Cortex of kidney (tissue), 1 donor: ENCODE results near the gene CHFR.
"Not testable (repeated sequence)": the region's sequence is repeated elsewhere in the genome, so short reads cannot be mapped to it uniquely, and the experiment has no call there.

ENCODE experiments used
- DNase-seq: peaks from one replicate; lab custom pipeline; 2025; lab: John Stamatoyannopoulos, UW

Gene CHFR

DNA sequence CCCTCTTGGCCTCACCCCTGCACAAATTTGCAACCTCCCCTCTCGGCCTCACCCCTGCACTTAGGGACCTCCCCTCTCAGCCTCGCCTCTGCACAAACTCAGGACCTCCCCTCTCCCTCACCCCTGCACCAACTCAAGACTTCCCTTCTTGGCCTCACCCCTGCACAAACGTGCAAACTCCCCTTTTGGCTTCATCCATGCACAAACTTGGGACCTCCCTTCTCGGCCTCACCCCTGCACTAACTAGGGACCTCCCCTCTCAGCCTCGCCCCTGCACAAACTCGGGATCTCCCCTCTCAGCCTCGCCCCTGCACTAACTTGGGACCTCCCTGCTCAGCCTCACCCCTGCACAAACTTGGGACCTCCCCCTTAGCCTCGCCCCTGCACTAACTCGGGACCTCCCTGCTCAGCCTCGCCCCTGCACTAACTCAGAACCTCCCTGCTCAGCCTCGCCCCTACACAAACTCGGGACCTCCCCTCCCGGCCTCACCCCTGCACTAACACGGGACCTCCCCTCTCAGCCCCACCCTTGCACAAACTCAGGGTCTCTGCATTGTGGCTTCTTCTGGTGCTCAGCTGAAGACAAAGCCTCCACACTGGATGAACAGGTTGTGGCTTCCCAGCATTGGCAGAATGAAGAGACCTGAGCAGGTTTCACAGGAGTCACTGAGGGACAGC, 47.7 kb downstream of the CHFR start:
- no peak for DNase-seq

DNA sequence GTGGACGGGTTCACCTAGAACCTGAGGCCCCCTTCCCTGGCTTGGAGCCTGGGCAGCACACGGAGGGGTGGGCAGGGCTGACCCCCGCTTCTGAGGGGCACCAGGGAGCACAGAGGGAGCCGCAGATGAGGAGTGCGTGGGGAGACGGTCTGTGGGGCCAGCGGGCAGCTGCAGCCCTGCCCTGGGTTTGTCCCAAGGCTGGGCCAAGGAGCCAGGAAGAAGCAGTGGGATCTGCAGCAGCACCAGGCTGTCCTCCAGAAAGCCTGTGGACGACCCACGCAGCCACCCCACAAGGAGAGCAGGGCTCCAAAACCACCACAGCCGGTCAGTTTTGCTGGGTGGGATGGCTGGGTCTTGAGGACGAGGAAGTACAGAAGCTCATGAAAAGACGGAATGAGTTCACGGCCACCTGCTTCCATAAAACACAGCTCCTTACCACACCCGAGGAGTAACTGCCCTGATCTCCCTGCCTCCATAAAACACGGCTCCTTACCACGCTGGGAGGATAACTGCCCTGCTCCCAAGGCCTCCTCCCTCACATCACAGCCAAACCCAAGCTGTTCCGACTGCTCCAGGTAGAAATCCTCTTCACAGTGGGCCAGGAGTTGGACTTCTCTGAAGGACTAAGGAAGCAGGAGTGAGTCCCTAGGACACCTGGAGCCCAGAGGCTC, 48.9 kb downstream of the CHFR start:
- DNase-seq, result no peak

DNA sequence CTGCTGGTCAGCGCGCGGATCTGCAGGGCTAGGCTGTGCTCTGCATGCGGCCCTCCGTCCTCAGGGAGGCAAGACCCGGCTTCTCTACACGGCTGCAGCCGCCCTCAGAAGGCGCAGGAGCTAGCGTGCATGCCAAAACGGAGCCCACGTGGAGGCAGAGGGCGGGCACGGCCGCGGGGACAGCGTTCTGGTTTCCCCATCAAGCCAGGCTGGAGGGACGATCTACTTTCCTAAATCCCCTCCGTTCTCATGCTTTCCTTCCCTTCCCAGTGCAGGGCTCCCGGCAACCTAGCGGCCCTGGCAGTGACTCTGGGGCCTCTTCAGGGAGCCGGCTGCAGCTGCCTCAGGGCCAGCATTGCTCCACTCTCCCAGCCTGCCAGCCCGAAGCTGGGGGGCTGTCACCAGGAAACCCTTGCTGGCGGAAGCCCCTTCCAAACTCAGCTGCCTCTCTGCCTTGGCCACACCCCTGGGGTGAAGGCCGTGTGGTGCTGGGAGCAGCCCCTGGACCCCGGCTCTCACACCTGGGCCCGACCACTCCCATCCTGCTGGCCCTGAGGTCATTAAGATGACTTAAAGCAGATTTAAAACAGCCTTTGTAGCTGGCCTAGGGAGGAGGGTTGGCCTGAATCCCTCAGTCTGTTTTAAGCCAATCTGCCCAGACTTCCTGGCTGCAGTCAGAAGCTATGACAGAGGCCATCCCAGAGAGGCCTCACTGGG, 49.6 kb downstream of the CHFR start:
- DNase-seq, result no peak

DNA sequence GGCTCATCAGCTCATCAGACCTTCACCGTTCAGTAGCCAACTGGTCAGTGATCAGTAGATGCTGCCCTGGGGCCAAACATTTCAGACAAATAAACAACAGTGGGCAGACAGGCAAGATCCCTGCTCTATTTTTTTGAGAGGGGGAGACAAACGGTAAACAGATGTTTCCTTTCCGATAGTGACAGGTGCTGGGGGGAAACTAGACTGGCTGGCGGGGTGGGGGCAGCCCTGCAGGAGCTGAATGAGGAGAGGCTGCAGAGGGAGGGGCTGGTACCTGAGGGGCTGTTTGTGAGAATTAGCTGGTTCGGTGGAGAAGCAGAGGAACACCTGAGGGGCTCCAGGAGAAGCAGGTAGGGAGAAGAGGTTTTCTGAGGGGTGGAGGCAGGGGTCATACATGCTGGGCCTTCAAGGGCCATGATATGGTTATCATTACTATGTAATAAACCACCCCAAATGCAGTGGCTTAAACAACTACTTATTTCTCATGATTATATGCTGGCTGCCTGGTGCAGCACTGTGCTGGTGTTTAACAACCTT, 50.5 kb downstream of the CHFR start:
- no peak for DNase-seq

DNA sequence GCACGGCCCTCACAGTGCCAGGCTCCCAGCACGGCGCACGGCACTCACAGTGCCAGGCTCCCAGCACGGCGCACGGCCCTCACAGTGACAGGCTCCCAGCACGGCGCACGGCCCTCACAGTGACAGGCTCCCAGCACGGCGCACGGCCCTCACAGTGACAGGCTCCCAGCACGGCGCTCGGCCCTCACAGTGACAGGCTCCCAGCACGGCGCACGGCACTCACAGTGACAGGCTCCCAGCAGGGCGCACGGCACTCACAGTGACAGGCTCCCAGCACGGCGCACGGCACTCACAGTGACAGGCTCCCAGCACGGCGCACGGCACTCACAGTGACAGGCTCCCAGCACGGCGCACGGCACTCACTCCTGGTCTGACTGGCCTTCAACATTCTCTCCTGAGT, 51.2 kb downstream of the CHFR start:
- DNase-seq, result not testable (repeated sequence)

DNA sequence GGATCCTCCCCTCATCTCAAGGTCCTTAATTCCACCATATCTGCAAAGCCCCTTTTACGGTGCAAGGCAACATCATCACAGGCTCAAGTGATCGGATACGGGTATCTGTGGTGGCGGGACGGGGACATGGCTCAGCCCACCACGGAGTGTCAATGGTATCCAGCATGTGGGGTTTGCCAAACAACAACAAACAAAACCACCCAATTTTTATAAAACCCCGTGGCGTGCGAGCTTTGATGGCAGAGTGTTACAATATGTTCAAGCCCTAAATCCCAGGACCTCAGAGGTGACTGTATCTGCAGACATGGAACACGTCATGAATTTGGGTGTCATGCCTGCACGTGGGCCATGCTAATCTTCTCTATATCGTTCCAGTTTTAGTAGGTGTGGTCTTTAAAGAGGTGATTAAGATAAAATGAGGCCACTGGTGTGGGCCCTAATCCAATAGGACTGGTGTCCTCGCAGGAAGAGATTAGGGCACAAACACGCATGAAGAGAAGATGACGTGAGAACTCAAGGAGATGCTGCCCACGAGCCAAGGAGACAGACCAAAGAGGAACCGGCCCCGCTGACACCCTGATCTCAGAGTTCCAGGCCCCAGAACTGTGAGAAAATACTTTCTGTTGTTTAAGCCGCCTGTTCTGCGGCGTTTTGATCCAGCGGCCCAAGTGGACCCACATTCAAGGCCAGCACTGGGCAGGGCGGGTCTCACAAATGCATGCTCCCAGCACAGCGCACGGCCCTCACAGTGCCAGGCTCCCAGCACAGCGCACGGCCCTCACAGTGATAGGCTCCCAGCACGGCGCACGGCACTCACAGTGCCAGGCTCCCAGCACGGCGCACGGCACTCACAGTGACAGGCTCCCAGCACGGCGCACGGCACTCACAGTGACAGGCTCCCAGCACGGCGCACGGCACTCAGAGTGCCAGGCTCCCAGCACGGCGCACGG, 52.1 kb downstream of the CHFR start:
- DNase-seq, result no peak

DNA sequence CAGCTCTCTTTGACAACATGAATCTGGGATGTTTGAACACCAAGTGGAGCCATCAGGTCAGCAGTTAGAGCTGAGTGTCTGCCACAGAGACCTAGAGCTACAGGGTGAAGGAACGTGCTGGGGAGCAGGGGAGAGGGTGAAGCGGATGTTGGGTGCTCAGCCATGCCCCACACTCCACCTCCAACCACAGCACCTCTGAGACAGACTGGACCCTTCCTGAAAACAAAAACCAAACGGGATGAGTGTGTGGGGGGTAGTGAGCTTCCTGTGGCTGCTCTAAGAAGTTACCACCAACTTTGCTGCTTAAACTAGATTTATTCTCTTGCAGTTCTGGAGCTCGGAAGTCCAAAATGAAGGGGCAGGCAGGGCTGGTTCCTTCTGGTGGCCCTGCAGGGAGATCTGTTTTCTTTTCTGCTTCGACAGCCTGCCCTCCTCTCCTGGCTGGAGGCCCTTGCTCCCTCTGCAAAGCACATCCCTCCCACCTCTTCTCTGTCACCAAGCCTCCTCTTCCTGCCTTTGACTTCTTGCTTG, 53.2 kb downstream of the CHFR start:
- no peak for DNase-seq

DNA sequence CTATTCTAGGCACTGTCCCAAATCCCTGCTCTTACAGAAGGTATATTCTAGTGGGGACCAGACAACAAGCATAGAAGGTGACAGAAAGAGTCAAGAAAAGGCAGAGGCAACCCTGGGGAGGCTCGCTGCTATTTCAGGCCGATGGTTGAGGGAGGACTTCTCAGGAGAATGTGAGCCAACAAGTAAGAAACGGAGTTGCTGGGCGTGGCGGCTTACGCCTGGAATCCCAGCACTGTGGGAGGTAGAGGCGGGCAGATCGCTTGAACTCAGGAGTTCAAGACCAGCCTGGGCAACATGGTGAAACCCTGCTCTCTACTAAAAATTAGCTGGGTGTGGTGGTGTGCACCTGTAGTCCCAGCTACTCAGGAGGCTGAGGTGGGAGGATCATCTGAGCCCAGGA, 54.1 kb downstream of the CHFR start:
- no peak for DNase-seq

DNA sequence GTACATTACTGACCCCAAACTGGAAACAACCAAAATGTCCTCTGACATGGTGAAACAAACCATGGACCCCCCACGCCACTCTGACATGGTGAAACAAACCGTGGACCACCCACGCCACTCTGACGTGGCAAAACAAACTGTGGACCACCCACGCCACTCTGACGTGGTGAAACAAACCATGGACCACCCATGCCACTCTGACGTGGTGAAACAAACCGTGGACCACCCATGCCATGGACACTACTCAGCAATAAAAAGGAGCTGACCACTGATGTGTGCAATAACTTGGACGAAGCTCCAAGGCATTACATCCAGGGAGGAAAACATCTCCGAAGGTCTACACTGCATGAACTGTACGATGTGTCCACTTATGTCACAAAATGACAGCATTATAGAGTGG, 55.6 kb downstream of the CHFR start:
- DNase-seq, result no peak

DNA sequence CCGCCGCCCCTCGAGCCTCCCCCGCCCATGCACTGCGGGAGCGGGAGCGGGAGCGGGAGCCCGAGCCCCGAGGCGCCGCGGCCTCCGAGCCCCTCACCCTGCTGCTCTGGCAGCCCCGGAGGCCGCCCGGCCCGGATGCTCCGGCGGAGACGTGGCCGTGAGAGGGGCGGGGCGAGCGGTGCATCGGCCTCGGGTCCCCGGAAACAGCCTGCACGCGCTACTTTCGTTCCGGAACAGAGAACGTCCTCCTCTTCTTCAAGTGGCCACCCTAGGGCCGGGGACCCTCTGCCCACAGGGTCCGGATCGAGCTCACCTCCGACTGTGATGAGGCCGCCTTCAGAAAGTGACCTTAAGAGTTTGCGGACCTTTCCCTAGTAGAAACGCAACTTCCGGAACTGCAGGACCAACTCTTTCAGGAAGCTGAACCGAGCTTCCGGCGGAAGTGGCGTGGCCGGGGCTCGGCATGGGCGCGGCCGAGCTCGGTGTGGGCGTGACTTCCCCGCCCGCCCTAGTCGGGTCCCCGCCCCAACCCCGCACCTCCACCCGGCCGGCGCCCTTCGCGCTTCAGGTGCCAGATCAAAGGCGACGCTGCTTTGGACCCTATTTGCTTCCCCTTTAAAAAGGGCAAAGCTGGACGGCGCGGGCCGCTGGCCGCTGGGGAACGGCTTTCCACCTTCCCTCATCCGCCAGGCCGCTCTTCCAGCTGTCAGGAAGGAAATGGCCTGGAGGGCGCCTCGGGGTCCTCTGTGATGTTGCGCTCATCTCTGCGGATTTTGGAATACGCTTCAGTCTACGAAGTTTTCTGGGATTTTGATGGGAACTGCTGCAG, 58.5 kb downstream of the CHFR start, which contains the start of gene GOLGA3:
Gene GOLGA3 (minus strand): TSS at position 164 of the 829 bp plus-strand sequence. CDS start 6,741 bp downstream, outside the sequence.
- DNase-seq, result no peak

DNA sequence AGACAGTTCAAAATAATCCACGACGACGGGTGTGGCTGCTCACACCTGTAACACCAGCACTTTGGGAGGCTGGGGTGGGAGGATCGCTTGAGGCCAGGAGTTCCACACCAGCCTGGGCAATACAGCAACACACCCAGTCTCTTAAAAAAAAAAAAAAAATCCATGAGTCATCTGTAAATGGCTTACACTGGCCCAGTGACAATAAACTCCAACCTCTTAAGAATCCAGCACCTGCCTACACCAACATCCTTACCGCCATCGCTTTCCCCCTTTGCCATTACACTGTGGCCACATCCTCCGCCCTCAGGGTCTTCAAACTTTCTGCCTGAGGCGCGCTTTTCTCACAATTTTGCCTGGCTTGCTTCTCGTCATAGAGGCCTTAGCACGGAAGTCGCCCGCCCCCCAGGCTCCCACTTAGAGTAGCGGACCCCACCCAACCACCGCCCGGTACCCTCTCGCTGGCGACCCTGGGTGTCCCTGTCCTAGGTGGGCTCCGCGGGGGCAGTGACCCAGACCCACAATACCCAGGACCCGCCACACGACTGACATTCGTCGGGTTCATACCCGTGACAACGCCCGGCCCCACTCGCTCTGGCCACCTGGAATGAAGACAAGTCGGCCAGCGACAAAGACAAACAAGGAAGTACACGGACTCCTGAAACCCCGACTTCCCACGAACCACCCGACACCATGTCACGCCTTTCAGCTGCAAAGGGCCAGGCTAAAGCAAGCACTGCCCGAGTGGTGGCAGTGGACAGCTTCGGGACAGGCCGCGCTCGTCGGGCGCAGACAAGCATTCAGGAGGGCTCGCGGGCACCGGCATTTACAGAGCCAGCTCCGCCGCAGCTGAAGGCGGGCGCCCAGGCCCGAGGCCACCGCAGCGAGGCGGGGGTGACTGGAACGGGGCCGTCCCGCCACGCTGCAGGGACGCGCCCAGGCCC, 59.4 kb downstream of the CHFR start:
- DNase-seq, result no peak

DNA sequence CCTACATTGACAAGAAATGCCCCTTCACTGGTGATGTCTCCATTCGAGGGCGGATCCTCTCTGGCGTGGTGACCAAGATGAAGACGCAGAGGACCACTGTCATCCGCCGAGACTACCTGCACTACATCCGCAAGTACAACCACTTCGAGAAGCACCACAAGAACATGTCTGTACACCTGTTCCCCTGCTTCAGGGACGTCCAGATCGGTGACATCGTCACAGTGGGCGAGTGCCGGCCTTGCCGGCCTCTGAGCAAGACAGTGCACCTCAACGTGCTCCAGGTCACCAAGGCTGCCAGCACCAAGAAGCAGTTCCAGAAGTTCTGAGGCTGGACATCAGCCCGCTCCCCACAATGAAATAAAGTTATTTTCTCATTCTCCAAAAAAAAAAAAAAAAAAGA, 61.5 kb downstream of the CHFR start:
- no peak for DNase-seq

DNA sequence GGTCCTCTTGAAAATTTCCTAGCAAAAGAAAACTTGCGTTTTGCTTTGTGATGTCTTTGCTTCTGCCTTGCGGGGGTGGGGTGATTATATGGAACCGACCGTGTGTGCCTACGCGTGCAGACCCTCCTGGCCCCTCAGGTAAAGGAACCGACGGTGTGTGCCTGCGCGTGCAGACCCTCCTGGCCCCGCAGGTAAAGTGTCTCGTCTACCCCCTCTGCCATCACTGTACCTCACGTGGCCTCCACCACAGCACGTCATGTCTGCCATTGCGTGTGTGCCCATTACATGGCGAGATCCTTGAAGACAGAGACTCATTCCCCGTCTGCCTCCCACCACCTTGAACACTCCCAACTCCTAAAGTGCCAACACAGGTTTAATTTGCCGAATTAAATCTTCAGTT, 62.3 kb downstream of the CHFR start:
- no peak for DNase-seq

DNA sequence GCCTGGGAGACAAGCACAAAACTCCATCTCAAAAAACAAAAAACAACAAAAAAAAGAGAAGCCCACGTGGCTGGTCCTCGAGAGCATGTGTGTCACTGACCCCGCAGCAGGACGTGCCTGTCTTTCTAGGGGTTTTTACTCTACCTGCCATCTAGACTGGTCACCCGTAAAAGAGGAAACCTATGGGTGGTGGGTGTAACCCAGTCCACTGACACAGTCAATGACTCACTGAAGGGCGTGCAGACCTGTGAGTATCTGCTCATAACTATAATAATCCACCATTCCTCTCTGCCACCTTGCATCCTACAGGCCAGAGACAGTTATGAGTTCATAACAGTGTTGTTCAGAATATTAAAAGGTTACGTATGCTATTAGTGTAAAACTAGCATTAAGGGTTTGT, 63.4 kb downstream of the CHFR start:
- no peak for DNase-seq

DNA sequence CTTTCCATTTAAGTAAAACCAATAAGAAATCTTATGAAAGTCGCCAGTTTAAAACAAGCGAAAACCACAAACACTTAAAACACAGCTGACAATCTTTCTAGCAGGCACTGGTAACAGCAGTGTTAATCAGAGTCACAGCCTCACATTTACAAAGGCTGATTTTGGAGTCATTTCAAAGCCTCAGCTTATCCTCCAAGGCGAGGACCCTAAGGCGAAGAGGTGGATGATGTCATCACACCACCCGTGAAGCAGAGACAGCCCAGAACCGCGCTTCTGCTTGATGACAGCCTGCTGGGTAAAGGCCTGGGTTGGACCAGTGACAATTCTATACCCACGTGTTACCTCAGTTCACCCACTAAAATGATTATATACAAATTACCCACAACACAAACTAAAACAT, 68.8 kb downstream of the CHFR start:
- DNase-seq, result no peak

DNA sequence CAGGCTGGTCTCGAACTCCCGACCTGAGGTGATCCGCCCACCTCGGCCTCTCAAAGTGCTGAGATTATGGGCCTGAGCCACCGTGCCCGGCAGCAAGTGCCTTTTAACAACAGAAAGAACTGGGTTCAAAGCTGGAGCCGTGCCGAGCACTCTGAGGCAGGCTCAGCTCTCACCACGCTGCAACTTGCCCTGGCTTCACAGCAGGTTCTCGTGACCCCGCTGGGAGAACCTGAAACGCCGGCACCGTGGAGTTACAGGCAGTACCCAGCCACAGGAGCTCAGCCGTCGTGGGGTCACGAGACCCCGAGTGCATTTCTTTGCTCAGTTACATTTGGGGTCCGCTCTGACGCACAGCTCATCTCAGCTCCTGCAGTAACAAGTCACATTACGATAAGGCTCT, 73.2 kb downstream of the CHFR start:
- no peak for DNase-seq

DNA sequence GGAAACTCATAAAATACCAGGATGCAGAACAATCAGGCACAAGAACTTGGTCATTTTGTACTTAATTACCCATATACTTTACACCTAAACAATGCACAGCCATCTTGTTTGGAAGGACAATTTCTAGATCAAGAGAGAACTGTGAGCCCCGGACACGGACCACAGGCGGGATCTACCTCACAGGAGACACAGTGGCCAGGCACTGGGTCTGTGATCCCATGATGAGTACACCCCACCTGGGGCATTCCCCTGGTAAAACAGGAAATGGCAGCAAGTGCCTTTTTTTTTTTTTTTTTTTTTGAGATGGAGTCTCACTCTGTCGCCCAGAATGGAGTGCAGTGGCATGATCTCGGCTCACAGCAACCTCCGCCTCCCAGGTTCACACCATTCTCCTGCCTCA, 74.0 kb downstream of the CHFR start:
- DNase-seq, result no peak

DNA sequence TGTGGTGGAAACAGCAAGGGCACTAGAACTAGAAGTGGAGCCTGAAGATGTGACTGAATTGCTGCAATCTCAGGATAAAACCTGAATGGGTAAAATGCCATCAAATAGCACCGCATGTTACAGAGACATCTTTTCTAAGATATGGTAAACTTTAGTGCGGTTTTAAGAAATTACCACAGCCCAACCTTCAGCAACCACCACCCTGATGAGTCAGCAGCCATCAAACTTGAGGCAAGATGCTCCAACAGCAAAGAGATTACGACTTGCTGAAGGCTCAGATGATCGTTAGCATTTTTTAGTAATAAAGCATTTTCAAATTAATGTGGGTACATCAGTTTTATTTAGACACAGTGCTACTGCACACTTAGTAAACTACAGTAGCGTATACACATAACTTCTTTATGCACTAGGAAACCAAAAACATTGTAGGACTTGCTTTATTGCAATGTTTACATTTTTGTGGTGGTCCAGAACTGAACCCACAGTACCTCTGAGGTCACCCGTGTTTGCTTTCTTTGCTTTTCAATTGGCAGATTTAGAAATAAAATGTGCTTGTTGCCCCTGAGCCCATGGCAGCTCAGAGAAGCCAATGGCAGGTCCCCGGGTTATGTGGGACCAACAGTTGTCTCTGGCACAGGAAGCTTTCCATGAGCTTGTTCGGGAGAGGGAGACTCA, 74.6 kb downstream of the CHFR start:
- DNase-seq, result no peak

DNA sequence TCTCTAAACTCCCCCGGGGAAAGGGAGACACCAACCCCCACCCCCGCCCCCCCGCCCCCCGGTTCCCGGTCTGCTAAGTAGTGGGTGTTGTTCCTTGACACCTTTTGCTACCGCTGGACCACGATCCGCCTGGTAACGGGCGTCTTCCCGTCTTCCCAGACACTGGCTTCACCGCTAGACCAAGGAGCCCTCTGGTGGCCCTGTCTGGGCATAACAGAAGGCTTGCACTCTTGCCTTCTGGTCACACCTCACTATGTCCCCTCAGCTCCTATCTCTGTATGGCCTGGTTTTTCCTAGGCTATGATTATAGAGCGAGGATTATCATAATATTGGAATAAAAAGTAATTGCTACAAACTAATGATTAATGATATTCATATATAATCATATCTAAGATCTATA, 78.0 kb downstream of the CHFR start:
- not testable (repeated sequence) for DNase-seq
